ENCODE measurements around the gene GPSM1. TPM values are rescaled to one million over a fixed set of nuclear protein-coding genes. Genes with fewer than 3 reads are reported as not detected.

GPSM1 gene
- total and polyA plus RNA-seq, 9 of the 15 experiments (the other 6 are each of a cell fraction or from before 2014, with no cell fraction given) = 0.04 to 14.2 (median 3.1) TPM

DNA sequence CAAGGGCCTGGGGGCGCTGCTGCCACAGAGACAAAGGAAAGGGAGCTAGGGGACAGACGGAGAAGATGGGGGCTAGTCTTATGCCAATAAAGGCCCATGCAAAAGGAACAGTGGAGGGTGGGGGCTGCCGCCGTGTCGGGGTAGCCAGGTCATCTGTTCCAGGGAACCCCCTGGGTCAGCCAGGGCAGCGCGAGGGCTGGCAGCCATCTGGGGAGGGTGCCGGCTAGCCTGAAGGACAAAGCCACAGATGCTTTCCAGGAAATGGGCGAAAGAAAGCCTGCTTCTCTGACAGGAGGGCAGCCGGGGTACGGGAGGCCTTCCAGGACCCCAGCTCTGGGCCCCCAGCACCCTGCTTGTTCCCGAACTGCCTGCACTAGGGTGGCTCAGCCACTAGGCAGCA, 47.8 kb downstream of the GPSM1 start:
- intact Hi-C loops (cut with micrococcal nuclease) = no loop called here
- WGBS (ENCODE audit: insufficient coverage, low coverage, missing lambda C conversion rate) = 91% methylated on average over 9 of the region's 12 CpGs
- H2AFZ ChIP-seq (ENCODE audit: low read depth, low read length) = no peak overlapping the region

More for the DNA sequence above, 47.8 kb downstream of the GPSM1 start:
- no TSS peak for BruUV-seq (replicated peaks)
- Histone ChIP-seq H3K27me3 (ENCODE audit: control insufficient read depth in 2 of 2, insufficient read depth in 2 of 2, low read length in 2 of 2) (no peaks in the 10 kb centered on the region), H3K4me3 (no peak overlapping the region), H4K20me1 (replicated peaks; ENCODE audit: control insufficient read depth, insufficient read depth, low read length) (no peaks in the 10 kb centered on the region), H3K4me1 (replicated peaks in 1 of 2; ENCODE audit: control insufficient read depth in 2 of 2, insufficient read depth in 2 of 2, low read length in 2 of 2) (peaks cover 9 to 80% of the 10 kb centered on the region in 2 experiments; a peak in 4 of 5 replicates), H3K9ac (ENCODE audit: insufficient read depth in 1 of 2, low read depth in 2 of 2, low read length in 2 of 2) (0 out of 4 replicates have a peak overlapping the region, but pooled peaks of 1 of the 2 experiments have one; percentile 23), H3K9me1 (ENCODE audit: control insufficient read depth, insufficient read depth, low read length) (no peaks in the 10 kb centered on the region), H3K27ac (ENCODE audit: extremely low read depth, low read depth, low read length) (no peak overlapping the region), H3K36me3 (ENCODE audit: control insufficient read depth, insufficient read depth, low read length) (peaks cover 80% of the 10 kb centered on the region; the same call in 2 of the 3 replicates), H3K4me2 (ENCODE audit: insufficient read depth, low read length) (no peak overlapping the region), H3K79me2 (ENCODE audit: control insufficient read depth, insufficient read depth, low read length) (peaks cover 24% of the 10 kb centered on the region), H3K9me3 (replicated peaks; ENCODE audit: control insufficient read depth, insufficient read depth, low read depth, low read length) (no peaks in the 10 kb centered on the region)
- ChIA-PET POLR2A (interaction anchor here (0.6 to 1.0 kb wide), 2 partner anchors 7 to 94 kb away, joined by 3 to 5 read pairs; no protein-coding TSS in a partner anchor), CTCF (ENCODE audit: low intra/inter-chr PET ratio) (no interaction called here)
- DNase-seq (ENCODE audit: extremely low read depth in 1 of 4, low spot score in 3 of 4) (no peak), FAIRE-seq (no peak), ATAC-seq (no peak)
- TF ChIP-seq ZFP36 (IDR thresholded peaks at IDR 0.05; ENCODE audit: low read depth, low read length, partially characterized antibody) = no peak
- no peak for TF ChIP-seq MYC (IDR thresholded peaks at IDR 0.05; ENCODE audit: low read depth, low read length)
- no peak for TF ChIP-seq MYC (CRISPR knock-in tag; IDR thresholded peaks at IDR 0.05; ENCODE audit: borderline replicate concordance, low read depth)
- TF ChIP-seq MCM3 (IDR thresholded peaks at IDR 0.05) = no peak
- TF ChIP-seq TAF15 (IDR thresholded peaks at IDR 0.05; ENCODE audit: low read depth, low read length) = no peak
- TF ChIP-seq KDM2B (CRISPR knock-in tag; IDR thresholded peaks at IDR 0.05) = no peak
- TF ChIP-seq, protein P1, sequence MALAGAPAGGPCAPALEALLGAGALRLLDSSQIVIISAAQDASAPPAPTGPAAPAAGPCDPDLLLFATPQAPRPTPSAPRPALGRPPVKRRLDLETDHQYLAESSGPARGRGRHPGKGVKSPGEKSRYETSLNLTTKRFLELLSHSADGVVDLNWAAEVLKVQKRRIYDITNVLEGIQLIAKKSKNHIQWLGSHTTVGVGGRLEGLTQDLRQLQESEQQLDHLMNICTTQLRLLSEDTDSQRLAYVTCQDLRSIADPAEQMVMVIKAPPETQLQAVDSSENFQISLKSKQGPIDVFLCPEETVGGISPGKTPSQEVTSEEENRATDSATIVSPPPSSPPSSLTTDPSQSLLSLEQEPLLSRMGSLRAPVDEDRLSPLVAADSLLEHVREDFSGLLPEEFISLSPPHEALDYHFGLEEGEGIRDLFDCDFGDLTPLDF (CRISPR knock-in tag; IDR thresholded peaks at IDR 0.05) = no peak
- TF ChIP-seq, protein P2, sequence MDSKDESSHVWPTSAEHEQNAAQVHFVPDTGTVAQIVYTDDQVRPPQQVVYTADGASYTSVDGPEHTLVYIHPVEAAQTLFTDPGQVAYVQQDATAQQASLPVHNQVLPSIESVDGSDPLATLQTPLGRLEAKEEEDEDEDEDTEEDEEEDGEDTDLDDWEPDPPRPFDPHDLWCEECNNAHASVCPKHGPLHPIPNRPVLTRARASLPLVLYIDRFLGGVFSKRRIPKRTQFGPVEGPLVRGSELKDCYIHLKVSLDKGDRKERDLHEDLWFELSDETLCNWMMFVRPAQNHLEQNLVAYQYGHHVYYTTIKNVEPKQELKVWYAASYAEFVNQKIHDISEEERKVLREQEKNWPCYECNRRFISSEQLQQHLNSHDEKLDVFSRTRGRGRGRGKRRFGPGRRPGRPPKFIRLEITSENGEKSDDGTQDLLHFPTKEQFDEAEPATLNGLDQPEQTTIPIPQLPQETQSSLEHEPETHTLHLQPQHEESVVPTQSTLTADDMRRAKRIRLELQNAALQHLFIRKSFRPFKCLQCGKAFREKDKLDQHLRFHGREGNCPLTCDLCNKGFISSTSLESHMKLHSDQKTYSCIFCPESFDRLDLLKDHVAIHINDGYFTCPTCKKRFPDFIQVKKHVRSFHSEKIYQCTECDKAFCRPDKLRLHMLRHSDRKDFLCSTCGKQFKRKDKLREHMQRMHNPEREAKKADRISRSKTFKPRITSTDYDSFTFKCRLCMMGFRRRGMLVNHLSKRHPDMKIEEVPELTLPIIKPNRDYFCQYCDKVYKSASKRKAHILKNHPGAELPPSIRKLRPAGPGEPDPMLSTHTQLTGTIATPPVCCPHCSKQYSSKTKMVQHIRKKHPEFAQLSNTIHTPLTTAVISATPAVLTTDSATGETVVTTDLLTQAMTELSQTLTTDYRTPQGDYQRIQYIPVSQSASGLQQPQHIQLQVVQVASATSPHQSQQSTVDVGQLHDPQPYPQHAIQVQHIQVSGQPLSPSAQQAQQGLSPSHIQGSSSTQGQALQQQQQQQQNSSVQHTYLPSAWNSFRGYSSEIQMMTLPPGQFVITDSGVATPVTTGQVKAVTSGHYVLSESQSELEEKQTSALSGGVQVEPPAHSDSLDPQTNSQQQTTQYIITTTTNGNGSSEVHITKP (IDR thresholded peaks at IDR 0.05; ENCODE audit: partially characterized antibody) = no peak
- in situ Hi-C loops (cut with MboI) = no loop called here

Measured in K562 (cell line).